SK-N-SH (cell line): ENCODE measurements around the gene LRRFIP2. TPM values are rescaled to one million over a fixed set of nuclear protein-coding genes. Genes with fewer than 3 reads are reported as not detected.

Experiments used
- CTCF ChIA-PET: fragments of 300-600, 350-600 bp; formaldehyde crosslinking; extraction: SDS; loops from one replicate; lab custom pipeline; 2021; lab: Yijun Ruan, JAX
- POLR2A ChIA-PET: fragments of 350-600 bp; sonication (Branson Sonifier 250); formaldehyde crosslinking; extraction: SDS; loops from one replicate; lab custom pipeline; 2020; ENCODE audit warnings: antibody characterized with exemption, inconsistent platforms; lab: Yijun Ruan, JAX
- DNase-seq: peaks from one replicate; pipeline ENCODE4 v3.0.0; 2012
- H2AFZ ChIP-seq: fragments of 200-600 bp; sonication (generic); 2 replicates; pipeline ENCODE4 v1.8.1; 2016; ENCODE audit warnings: antibody characterized with exemption, mild to moderate bottlenecking, low read depth
- H3F3A ChIP-seq: fragments of 200-600 bp; sonication (generic); replicated peaks from 2 replicates; pipeline ENCODE3; 2016; ENCODE audit warnings: antibody characterized with exemption, mild to moderate bottlenecking; ENCODE audit not compliant: insufficient read depth
- H3K27ac ChIP-seq, 2 experiments: fragments of 200-500 bp in 1 of 2; fragments of 200-600 bp in 1 of 2; sonication (Bioruptor generic) in 1 of 2; sonication (generic), shearing (Covaris generic) in 1 of 2; 2 replicates each; pipeline versions ENCODE4 v1.5.1 to v1.6.1; 2014 to 2016; ENCODE audit warnings: low read depth in 2 of 2, inconsistent platforms in 1 of 2, low read length in 1 of 2, mild to moderate bottlenecking in 1 of 2, mixed read lengths in 1 of 2
- H3K27me3 ChIP-seq: fragments of 200-600 bp; sonication (generic), shearing (Covaris generic); 2 replicates; pipeline ENCODE4 v1.6.1; 2016; ENCODE audit warnings: mixed run types; ENCODE audit not compliant: insufficient read depth
- H3K36me3 ChIP-seq, 2 experiments: fragments of 200-500 bp in 1 of 2; fragments of 200-600 bp in 1 of 2; sonication (Bioruptor generic) in 1 of 2; sonication (generic) in 1 of 2; replicated peaks in 1 of 2; 2 replicates each; pipeline versions ENCODE3 to v1.5.1; 2014 to 2016; ENCODE audit warnings: low read length in 1 of 2, mild to moderate bottlenecking in 1 of 2; ENCODE audit not compliant: insufficient read depth in 2 of 2, control insufficient read depth in 1 of 2
- H3K4me1 ChIP-seq, 2 experiments: fragments of 200-500 bp in 1 of 2; fragments of 200-600 bp in 1 of 2; sonication (Bioruptor generic) in 1 of 2; sonication (generic), shearing (Covaris generic) in 1 of 2; 2 replicates each; pipeline versions ENCODE4 v1.5.1 to v1.6.1; 2014 to 2016; ENCODE audit warnings: low read depth in 1 of 2, low read length in 1 of 2, mixed run types in 1 of 2; ENCODE audit not compliant: insufficient read depth in 2 of 2, control insufficient read depth in 1 of 2
- H3K4me2 ChIP-seq: fragments of 200-600 bp; sonication (generic), shearing (Covaris generic); 2 replicates; pipeline ENCODE4 v1.6.1; 2017; ENCODE audit warnings: mixed run types
- H3K4me3 ChIP-seq, 2 experiments: fragments of 200-500 bp in 1 of 2; fragments of 200-600 bp in 1 of 2; sonication (Bioruptor generic) in 1 of 2; sonication (generic), shearing (Covaris generic) in 1 of 2; 2 replicates each; pipeline versions ENCODE4 v1.5.1 to v1.8.1; 2014 to 2016; ENCODE audit warnings: low read depth in 2 of 2, inconsistent platforms in 1 of 2, low read length in 1 of 2, mild to moderate bottlenecking in 1 of 2, mixed read lengths in 1 of 2, moderate library complexity in 1 of 2
- H3K79me2 ChIP-seq: fragments of 200-600 bp; sonication (generic); 2 replicates; pipeline ENCODE4 v1.8.1; 2017; ENCODE audit warnings: mild to moderate bottlenecking; ENCODE audit not compliant: insufficient read depth
- H3K9ac ChIP-seq: fragments of 200-600 bp; sonication (generic); 2 replicates; pipeline ENCODE4 v1.6.1; 2017; ENCODE audit warnings: mixed run types
- H3K9me2 ChIP-seq: fragments of 200-600 bp; sonication (generic); 2 replicates; pipeline ENCODE4 v1.6.1; 2017; ENCODE audit warnings: mixed run types
- H3K9me3 ChIP-seq: fragments of 200-600 bp; sonication (generic); 2 replicates; pipeline ENCODE4 v1.6.1; 2017; ENCODE audit warnings: mixed run types, mild to moderate bottlenecking, moderate library complexity
- H4K20me1 ChIP-seq: fragments of 200-600 bp; sonication (generic); 2 replicates; pipeline ENCODE4 v1.6.1; 2017; ENCODE audit warnings: mild to moderate bottlenecking, mixed run types; ENCODE audit not compliant: insufficient read depth
- EZH2phosphoT487 ChIP-seq: fragments of 200-600 bp; sonication (generic); IDR thresholded peaks from 2 replicates; pipeline ENCODE4 v1.6.1; 2017; ENCODE audit warnings: low read depth, mixed run types, mild to moderate bottlenecking, antibody characterized with exemption, moderate library complexity, borderline replicate concordance
- FOXJ3 ChIP-seq: sonication (generic); formaldehyde crosslinking; IDR thresholded peaks from 2 replicates; pipeline ENCODE4 v1.5.1; 2020; ENCODE audit warnings: mild to moderate bottlenecking, missing genetic modification reagents
- GATA2 ChIP-seq: sonication (generic); formaldehyde crosslinking; IDR thresholded peaks from 2 replicates; pipeline ENCODE4 v1.5.0; 2020; ENCODE audit warnings: mild to moderate bottlenecking, missing genetic modification reagents
- MXI1 ChIP-seq: IDR thresholded peaks from 2 replicates; pipeline ENCODE4 v1.6.1; 2012; ENCODE audit warnings: mild to moderate bottlenecking, low read depth, low read length, improper control_type of control experiment
- NFIC ChIP-seq: IDR thresholded peaks from 2 replicates; pipeline ENCODE4 v1.4.0; 2012; ENCODE audit warnings: borderline replicate concordance
- NRF1 ChIP-seq: IDR thresholded peaks from 2 replicates; pipeline ENCODE4 v1.6.1; 2012; ENCODE audit warnings: low read depth, mild to moderate bottlenecking, low read length
- POLR2AphosphoS5 ChIP-seq: IDR thresholded peaks from 2 replicates; pipeline ENCODE4 v1.6.1; 2012; ENCODE audit warnings: low read depth, low read length
- RCOR1 ChIP-seq: fragments of 150-350 bp; IDR thresholded peaks from 2 replicates; pipeline ENCODE4 v1.6.1; 2017; ENCODE audit warnings: antibody characterized with exemption, low read length
- RFX5 ChIP-seq: IDR thresholded peaks from 2 replicates; pipeline ENCODE4 v1.6.1; 2012; ENCODE audit warnings: mild to moderate bottlenecking, improper control_type of control experiment, low read length
- RXRA ChIP-seq: IDR thresholded peaks from 2 replicates; pipeline ENCODE4 v1.4.0; 2012; ENCODE audit warnings: low read depth, mild to moderate bottlenecking, borderline replicate concordance
- SIN3A ChIP-seq: IDR thresholded peaks from 2 replicates; pipeline ENCODE4 v1.6.1; 2012; ENCODE audit warnings: low read depth, mild to moderate bottlenecking, low read length, moderate library complexity, borderline replicate concordance
- SMC3 ChIP-seq: IDR thresholded peaks from 2 replicates; pipeline ENCODE4 v1.6.1; 2012; ENCODE audit warnings: low read depth, low read length, improper control_type of control experiment
- TEAD4 ChIP-seq: IDR thresholded peaks from 2 replicates; pipeline ENCODE4 v1.4.0; 2012; ENCODE audit warnings: mild to moderate bottlenecking, borderline replicate concordance; ENCODE audit not compliant: insufficient read depth
- YY1 ChIP-seq: IDR thresholded peaks from 2 replicates; pipeline ENCODE4 v1.4.0; 2012; ENCODE audit warnings: low read depth, mild to moderate bottlenecking
- WGBS: methylation state at CpG from one replicate; pipeline ENCODE4 v1.1.6; 2017; ENCODE audit warnings: low lambda C conversion rate; 5-methylcytosine and 5-hydroxymethylcytosine counted together
- polyA plus RNA-seq, 3 experiments: library from polyadenylated mRNA; depleted of rRNA; stranded (reverse); fragments of >200 nt; gene quantifications; 2 replicates each; pipeline ENCODE4 v1.2.3, GENCODE V29; 2012
- TF ChIP-seq, protein P1 (sequence below): fragments of 200-600 bp; sonication (generic); IDR thresholded peaks from 2 replicates; pipeline ENCODE4 v1.6.1; 2017; ENCODE audit warnings: antibody characterized with exemption, mild to moderate bottlenecking, moderate library complexity
- TF ChIP-seq, protein P2 (sequence below): IDR thresholded peaks from 2 replicates; pipeline ENCODE4 v1.6.1; 2012; ENCODE audit warnings: mild to moderate bottlenecking, low read depth, low read length, moderate library complexity
- TF ChIP-seq, protein P3 (sequence below): fragments of 150-350 bp; IDR thresholded peaks from 2 replicates; pipeline ENCODE4 v1.6.1; 2016; ENCODE audit warnings: mild to moderate bottlenecking, low read depth, low read length
- TF ChIP-seq, protein P4 (sequence below): IDR thresholded peaks from 2 replicates; pipeline ENCODE4 v1.4.0; 2012; ENCODE audit warnings: low read depth, borderline replicate concordance
- TF ChIP-seq, protein P5 (sequence below): IDR thresholded peaks from 2 replicates; pipeline ENCODE4 v1.4.0; 2012; ENCODE audit warnings: low read depth, borderline replicate concordance

LRRFIP2 gene
- polyA plus RNA-seq, 1 of the 3 experiments (the other 2 are of a cell fraction), result 27.2 TPM

DNA sequence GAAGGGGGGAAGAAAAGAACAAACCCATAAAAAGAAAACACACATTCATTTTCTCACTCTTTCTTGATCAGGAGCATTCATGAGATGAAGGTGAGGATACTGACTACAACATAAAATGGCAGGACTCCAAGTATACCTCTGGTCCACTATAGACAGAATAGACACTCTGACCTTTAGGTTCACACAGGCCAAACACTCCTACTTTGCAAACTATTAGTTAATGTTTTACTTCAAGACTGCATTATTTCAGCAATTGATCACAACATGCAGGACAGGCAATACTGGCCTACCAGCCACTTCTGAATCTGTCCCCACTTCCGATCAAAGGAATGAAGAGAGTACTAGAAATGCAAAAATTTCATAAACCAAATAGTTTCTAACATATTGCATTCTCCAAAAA lies 47.0 kb downstream of the LRRFIP2 start:
- Histone ChIP-seq H3K79me2 (peaks cover 52% of the 10 kb centered on the region), H3K9me2 (no peaks in the 10 kb centered on the region), H3F3A (no peaks in the 10 kb centered on the region), H3K36me3 (peaks cover 0 to 7% of the 10 kb centered on the region in 2 experiments), H3K4me2 (no peak overlapping the region), H3K27me3 (no peaks in the 10 kb centered on the region), H3K9me3 (no peaks in the 10 kb centered on the region), H3K4me1 (peaks cover 0 to 15% of the 10 kb centered on the region in 2 experiments; a peak in 2 of 4 replicates), H3K27ac (no peak overlapping the region), H3K9ac (no peak overlapping the region), H3K4me3 (no peak overlapping the region), H4K20me1 (peaks cover 11% of the 10 kb centered on the region), H2AFZ (no peak overlapping the region)
- WGBS, result 88% methylated on average over 1 of the region's 1 CpG
- no peak for DNase-seq
- TF ChIP-seq RFX5 (no peak), NFIC (no peak), POLR2AphosphoS5 (no peak), RCOR1 (no peak), FOXJ3 (CRISPR knock-in tag) (no peak), NRF1 (no peak), SMC3 (no peak), YY1 (no peak)
- TF ChIP-seq, protein P1, sequence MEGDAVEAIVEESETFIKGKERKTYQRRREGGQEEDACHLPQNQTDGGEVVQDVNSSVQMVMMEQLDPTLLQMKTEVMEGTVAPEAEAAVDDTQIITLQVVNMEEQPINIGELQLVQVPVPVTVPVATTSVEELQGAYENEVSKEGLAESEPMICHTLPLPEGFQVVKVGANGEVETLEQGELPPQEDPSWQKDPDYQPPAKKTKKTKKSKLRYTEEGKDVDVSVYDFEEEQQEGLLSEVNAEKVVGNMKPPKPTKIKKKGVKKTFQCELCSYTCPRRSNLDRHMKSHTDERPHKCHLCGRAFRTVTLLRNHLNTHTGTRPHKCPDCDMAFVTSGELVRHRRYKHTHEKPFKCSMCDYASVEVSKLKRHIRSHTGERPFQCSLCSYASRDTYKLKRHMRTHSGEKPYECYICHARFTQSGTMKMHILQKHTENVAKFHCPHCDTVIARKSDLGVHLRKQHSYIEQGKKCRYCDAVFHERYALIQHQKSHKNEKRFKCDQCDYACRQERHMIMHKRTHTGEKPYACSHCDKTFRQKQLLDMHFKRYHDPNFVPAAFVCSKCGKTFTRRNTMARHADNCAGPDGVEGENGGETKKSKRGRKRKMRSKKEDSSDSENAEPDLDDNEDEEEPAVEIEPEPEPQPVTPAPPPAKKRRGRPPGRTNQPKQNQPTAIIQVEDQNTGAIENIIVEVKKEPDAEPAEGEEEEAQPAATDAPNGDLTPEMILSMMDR, result no peak
- TF ChIP-seq, protein P2, sequence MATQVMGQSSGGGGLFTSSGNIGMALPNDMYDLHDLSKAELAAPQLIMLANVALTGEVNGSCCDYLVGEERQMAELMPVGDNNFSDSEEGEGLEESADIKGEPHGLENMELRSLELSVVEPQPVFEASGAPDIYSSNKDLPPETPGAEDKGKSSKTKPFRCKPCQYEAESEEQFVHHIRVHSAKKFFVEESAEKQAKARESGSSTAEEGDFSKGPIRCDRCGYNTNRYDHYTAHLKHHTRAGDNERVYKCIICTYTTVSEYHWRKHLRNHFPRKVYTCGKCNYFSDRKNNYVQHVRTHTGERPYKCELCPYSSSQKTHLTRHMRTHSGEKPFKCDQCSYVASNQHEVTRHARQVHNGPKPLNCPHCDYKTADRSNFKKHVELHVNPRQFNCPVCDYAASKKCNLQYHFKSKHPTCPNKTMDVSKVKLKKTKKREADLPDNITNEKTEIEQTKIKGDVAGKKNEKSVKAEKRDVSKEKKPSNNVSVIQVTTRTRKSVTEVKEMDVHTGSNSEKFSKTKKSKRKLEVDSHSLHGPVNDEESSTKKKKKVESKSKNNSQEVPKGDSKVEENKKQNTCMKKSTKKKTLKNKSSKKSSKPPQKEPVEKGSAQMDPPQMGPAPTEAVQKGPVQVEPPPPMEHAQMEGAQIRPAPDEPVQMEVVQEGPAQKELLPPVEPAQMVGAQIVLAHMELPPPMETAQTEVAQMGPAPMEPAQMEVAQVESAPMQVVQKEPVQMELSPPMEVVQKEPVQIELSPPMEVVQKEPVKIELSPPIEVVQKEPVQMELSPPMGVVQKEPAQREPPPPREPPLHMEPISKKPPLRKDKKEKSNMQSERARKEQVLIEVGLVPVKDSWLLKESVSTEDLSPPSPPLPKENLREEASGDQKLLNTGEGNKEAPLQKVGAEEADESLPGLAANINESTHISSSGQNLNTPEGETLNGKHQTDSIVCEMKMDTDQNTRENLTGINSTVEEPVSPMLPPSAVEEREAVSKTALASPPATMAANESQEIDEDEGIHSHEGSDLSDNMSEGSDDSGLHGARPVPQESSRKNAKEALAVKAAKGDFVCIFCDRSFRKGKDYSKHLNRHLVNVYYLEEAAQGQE, result no peak
- ChIA-PET CTCF (interaction anchor here (1.0 kb wide), 1 partner anchor 8 kb away, joined by 3 read pairs; no protein-coding TSS in a partner anchor), POLR2A (no interaction called here)

DNA sequence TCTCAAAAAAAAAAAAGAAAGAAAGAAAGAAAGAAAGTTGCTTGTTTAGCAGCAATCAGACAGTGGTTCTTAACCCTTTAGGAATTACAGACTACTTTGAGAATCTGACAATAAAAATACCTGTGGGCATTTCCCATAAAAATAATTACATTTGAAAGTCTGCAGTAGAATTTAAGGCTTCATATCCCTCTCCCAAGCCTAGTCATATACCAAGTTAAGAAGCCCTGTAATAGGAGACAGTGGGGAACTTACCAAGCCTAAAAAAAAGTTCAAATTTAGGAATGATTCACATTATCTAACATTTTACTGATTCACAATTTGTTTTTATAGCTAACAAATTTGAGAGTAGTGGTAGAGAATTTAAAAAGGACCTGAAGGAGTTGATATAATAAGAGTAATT lies 47.5 kb downstream of the LRRFIP2 start:
- Histone ChIP-seq H4K20me1 (peaks cover 10% of the 10 kb centered on the region), H3K27ac (no peak overlapping the region), H3K36me3 (peaks cover 0 to 7% of the 10 kb centered on the region in 2 experiments), H3K9ac (no peak overlapping the region), H2AFZ (no peak overlapping the region), H3K9me2 (no peaks in the 10 kb centered on the region), H3K4me1 (peaks cover 0 to 10% of the 10 kb centered on the region in 2 experiments; a peak in 2 of 4 replicates), H3K27me3 (no peaks in the 10 kb centered on the region), H3K4me2 (no peak overlapping the region), H3F3A (no peaks in the 10 kb centered on the region), H3K4me3 (no peak overlapping the region), H3K9me3 (no peaks in the 10 kb centered on the region), H3K79me2 (peaks cover 51% of the 10 kb centered on the region)
- ChIA-PET CTCF (no interaction called here), POLR2A (no interaction called here)
- no peak for DNase-seq
- TF ChIP-seq, protein P3, sequence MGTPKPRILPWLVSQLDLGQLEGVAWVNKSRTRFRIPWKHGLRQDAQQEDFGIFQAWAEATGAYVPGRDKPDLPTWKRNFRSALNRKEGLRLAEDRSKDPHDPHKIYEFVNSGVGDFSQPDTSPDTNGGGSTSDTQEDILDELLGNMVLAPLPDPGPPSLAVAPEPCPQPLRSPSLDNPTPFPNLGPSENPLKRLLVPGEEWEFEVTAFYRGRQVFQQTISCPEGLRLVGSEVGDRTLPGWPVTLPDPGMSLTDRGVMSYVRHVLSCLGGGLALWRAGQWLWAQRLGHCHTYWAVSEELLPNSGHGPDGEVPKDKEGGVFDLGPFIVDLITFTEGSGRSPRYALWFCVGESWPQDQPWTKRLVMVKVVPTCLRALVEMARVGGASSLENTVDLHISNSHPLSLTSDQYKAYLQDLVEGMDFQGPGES, result no peak
- TF ChIP-seq, protein P4, sequence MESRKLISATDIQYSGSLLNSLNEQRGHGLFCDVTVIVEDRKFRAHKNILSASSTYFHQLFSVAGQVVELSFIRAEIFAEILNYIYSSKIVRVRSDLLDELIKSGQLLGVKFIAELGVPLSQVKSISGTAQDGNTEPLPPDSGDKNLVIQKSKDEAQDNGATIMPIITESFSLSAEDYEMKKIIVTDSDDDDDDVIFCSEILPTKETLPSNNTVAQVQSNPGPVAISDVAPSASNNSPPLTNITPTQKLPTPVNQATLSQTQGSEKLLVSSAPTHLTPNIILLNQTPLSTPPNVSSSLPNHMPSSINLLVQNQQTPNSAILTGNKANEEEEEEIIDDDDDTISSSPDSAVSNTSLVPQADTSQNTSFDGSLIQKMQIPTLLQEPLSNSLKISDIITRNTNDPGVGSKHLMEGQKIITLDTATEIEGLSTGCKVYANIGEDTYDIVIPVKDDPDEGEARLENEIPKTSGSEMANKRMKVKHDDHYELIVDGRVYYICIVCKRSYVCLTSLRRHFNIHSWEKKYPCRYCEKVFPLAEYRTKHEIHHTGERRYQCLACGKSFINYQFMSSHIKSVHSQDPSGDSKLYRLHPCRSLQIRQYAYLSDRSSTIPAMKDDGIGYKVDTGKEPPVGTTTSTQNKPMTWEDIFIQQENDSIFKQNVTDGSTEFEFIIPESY, result no peak
- TF ChIP-seq, protein P5, sequence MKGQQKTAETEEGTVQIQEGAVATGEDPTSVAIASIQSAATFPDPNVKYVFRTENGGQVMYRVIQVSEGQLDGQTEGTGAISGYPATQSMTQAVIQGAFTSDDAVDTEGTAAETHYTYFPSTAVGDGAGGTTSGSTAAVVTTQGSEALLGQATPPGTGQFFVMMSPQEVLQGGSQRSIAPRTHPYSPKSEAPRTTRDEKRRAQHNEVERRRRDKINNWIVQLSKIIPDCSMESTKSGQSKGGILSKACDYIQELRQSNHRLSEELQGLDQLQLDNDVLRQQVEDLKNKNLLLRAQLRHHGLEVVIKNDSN, result no peak
- TF ChIP-seq RXRA (no peak), MXI1 (no peak), TEAD4 (no peak), YY1 (no peak), FOXJ3 (CRISPR knock-in tag) (no peak), RCOR1 (no peak), GATA2 (CRISPR knock-in tag) (no peak), EZH2phosphoT487 (no peak), SIN3A (no peak)
